H9 (cell line): ENCODE data around the gene KRTAP5-4. TPM values are rescaled to one million over a fixed set of nuclear protein-coding genes. Genes with fewer than 3 reads are reported as not detected.

Source experiments
- DNase-seq: peaks from one replicate; pipeline ENCODE4 v3.0.0-alpha.2; 2017
- H2AFZ ChIP-seq: one replicate; pipeline ENCODE4 v1.6.1; 2013; ENCODE audit warnings: mild to moderate bottlenecking, low read length, control low read depth, moderate library complexity
- H2AK5ac ChIP-seq: 2 replicates; pipeline ENCODE4 v1.6.1; 2013; ENCODE audit warnings: low read length, control low read depth, mixed read lengths; ENCODE audit not compliant: insufficient read length
- H2BK120ac ChIP-seq: one replicate; pipeline ENCODE4 v1.6.1; 2013; ENCODE audit warnings: low read depth, mild to moderate bottlenecking, low read length, control low read depth, inconsistent platforms; ENCODE audit not compliant: poor library complexity, severe bottlenecking
- H2BK12ac ChIP-seq: 2 replicates; pipeline ENCODE4 v1.6.1; 2013; ENCODE audit warnings: low read length, control low read depth, mixed read lengths, low read depth; ENCODE audit not compliant: insufficient read length
- H2BK15ac ChIP-seq: 2 replicates; pipeline ENCODE4 v1.6.1; 2013; ENCODE audit warnings: low read depth, low read length, control low read depth
- H2BK20ac ChIP-seq: one replicate; pipeline ENCODE4 v1.6.1; 2013; ENCODE audit warnings: low read depth, mild to moderate bottlenecking, low read length, control low read depth, inconsistent platforms; ENCODE audit not compliant: poor library complexity, severe bottlenecking
- H2BK5ac ChIP-seq: 2 replicates; pipeline ENCODE4 v1.6.1; 2013; ENCODE audit warnings: low read length, control low read depth, mixed read lengths; ENCODE audit not compliant: insufficient read length
- H3K14ac ChIP-seq: 2 replicates; pipeline ENCODE4 v1.6.1; 2013; ENCODE audit warnings: low read length, control low read depth; ENCODE audit not compliant: insufficient read depth
- H3K18ac ChIP-seq: 2 replicates; pipeline ENCODE4 v1.6.1; 2013; ENCODE audit warnings: low read depth, mild to moderate bottlenecking, mixed read lengths, low read length, control low read depth; ENCODE audit not compliant: insufficient read length
- H3K23ac ChIP-seq: 2 replicates; pipeline ENCODE4 v1.6.1; 2013; ENCODE audit warnings: low read length, control low read depth, mixed read lengths, low read depth; ENCODE audit not compliant: insufficient read length
- H3K23me2 ChIP-seq: 2 replicates; pipeline ENCODE4 v1.6.1; 2013; ENCODE audit warnings: low read depth, mild to moderate bottlenecking, mixed read lengths, low read length, control low read depth; ENCODE audit not compliant: insufficient read length, poor library complexity, severe bottlenecking
- H3K27ac ChIP-seq: 2 replicates; pipeline ENCODE4 v1.5.1; 2013; ENCODE audit warnings: low read length, control low read depth, mixed read lengths, low read depth; ENCODE audit not compliant: insufficient read length
- H3K27me3 ChIP-seq: 2 replicates; pipeline ENCODE4 v1.6.1; 2013; ENCODE audit warnings: low read length, control low read depth, inconsistent platforms; ENCODE audit not compliant: insufficient read depth
- H3K4ac ChIP-seq: 2 replicates; pipeline ENCODE4 v1.6.1; 2013; ENCODE audit warnings: low read depth, mild to moderate bottlenecking, control low read depth, inconsistent platforms, low read length, moderate library complexity
- H3K4me1 ChIP-seq: 2 replicates; pipeline ENCODE4 v1.6.1; 2013; ENCODE audit warnings: low read length, control low read depth, inconsistent platforms; ENCODE audit not compliant: insufficient read depth
- H3K4me2 ChIP-seq: 2 replicates; pipeline ENCODE4 v1.6.1; 2013; ENCODE audit warnings: low read length, control low read depth, mixed read lengths; ENCODE audit not compliant: insufficient read length, insufficient read depth
- H3K56ac ChIP-seq: 2 replicates; pipeline ENCODE4 v1.6.1; 2013; ENCODE audit warnings: low read depth, mild to moderate bottlenecking, mixed read lengths, low read length, control low read depth; ENCODE audit not compliant: insufficient read length
- H3K79me1 ChIP-seq: 2 replicates; pipeline ENCODE4 v1.6.1; 2013; ENCODE audit warnings: low read depth, mild to moderate bottlenecking, moderate library complexity, low read length, control low read depth, inconsistent platforms; ENCODE audit not compliant: insufficient read depth, poor library complexity, severe bottlenecking
- H3K79me2 ChIP-seq: 2 replicates; pipeline ENCODE4 v1.6.1; 2013; ENCODE audit warnings: low read length, control low read depth, inconsistent platforms; ENCODE audit not compliant: insufficient read depth
- H3K9ac ChIP-seq: 2 replicates; pipeline ENCODE4 v1.6.1; 2013; ENCODE audit warnings: low read length, control low read depth, mixed read lengths; ENCODE audit not compliant: insufficient read length; ENCODE audit errors: extremely low read depth
- H3K9me3 ChIP-seq: one replicate; pipeline ENCODE4 v1.6.1; 2013; ENCODE audit warnings: low read depth, low read length, inconsistent platforms; ENCODE audit not compliant: control insufficient read depth
- H3T11ph ChIP-seq: one replicate; pipeline ENCODE4 v1.6.1; 2013; ENCODE audit warnings: mild to moderate bottlenecking, low read length, control low read depth, inconsistent platforms
- H4K20me1 ChIP-seq: one replicate; pipeline ENCODE4 v1.6.1; 2013; ENCODE audit not compliant: control insufficient read depth, insufficient read length, insufficient read depth
- H4K5ac ChIP-seq: 2 replicates; pipeline ENCODE4 v1.6.1; 2013; ENCODE audit warnings: low read depth, mild to moderate bottlenecking, mixed read lengths, low read length, control low read depth; ENCODE audit not compliant: insufficient read length
- H4K8ac ChIP-seq: replicated peaks from 2 replicates; pipeline ENCODE4 v1.6.1; 2013; ENCODE audit warnings: low read length, control low read depth, mixed read lengths, low read depth; ENCODE audit not compliant: insufficient read length
- H4K91ac ChIP-seq: 2 replicates; pipeline ENCODE4 v1.6.1; 2013; ENCODE audit warnings: low read depth, mild to moderate bottlenecking, moderate library complexity, mixed read lengths, low read length, control low read depth; ENCODE audit not compliant: insufficient read length
- H3K27ac Mint-ChIP-seq, 3 experiments: 2 replicates in 2 of 3; 3 replicates in 1 of 3; pipeline ENCODE4 v1.8.0; 2020 to 2021; ENCODE audit warnings: mixed read lengths in 3 of 3, mild to moderate bottlenecking in 1 of 3, moderate library complexity in 1 of 3
- H3K27me3 Mint-ChIP-seq: 2 replicates; pipeline ENCODE4 v1.8.0; 2021; ENCODE audit warnings: low read depth, mild to moderate bottlenecking, moderate library complexity, mixed read lengths
- H3K36me3 Mint-ChIP-seq, 3 experiments: 2 replicates in 2 of 3; 3 replicates in 1 of 3; pipeline ENCODE4 v1.8.0; 2020 to 2021; ENCODE audit warnings: low read depth in 3 of 3, mixed read lengths in 3 of 3; ENCODE audit not compliant: insufficient read depth in 1 of 3
- H3K4me1 Mint-ChIP-seq, 2 experiments: 2 replicates each; pipeline ENCODE4 v1.8.0; 2020; ENCODE audit warnings: mixed read lengths in 2 of 2
- H3K4me3 Mint-ChIP-seq, 2 experiments: 2 replicates in 1 of 2; 3 replicates in 1 of 2; pipeline ENCODE4 v1.8.0; 2020 to 2021; ENCODE audit warnings: mild to moderate bottlenecking in 2 of 2, mixed read lengths in 2 of 2, moderate library complexity in 1 of 2
- H3K9me3 Mint-ChIP-seq, 2 experiments: 2 replicates in 1 of 2; 3 replicates in 1 of 2; pipeline ENCODE4 v1.8.0; 2020; ENCODE audit warnings: mild to moderate bottlenecking in 2 of 2, mixed read lengths in 2 of 2, moderate library complexity in 1 of 2
- WGBS: extraction: QIAGEN DNeasy Blood & Tissue Kit; methylation state at CpG from one replicate; pipeline ENCODE4 v1.1.7; 2013; ENCODE audit warnings: missing lambda C conversion rate, low lambda C conversion rate, mixed read lengths; ENCODE audit not compliant: insufficient read length; ENCODE audit errors: extremely low coverage; 5-methylcytosine and 5-hydroxymethylcytosine counted together
- total RNA-seq: library from RNA; stranded (reverse); gene quantifications from 2 replicates; pipeline ENCODE4 v1.2.1, GENCODE V29; 2021
- TF ChIP-seq, protein P1 (sequence below): fragments of 200-600 bp; sonication (generic); conservative IDR thresholded peaks from 3 replicates; pipeline ENCODE4 v1.8.0; 2021; ENCODE audit warnings: antibody characterized with exemption, mild to moderate bottlenecking

Gene KRTAP5-4
- total RNA-seq, 1 experiment from 2014 or later, result not detected

DNA sequence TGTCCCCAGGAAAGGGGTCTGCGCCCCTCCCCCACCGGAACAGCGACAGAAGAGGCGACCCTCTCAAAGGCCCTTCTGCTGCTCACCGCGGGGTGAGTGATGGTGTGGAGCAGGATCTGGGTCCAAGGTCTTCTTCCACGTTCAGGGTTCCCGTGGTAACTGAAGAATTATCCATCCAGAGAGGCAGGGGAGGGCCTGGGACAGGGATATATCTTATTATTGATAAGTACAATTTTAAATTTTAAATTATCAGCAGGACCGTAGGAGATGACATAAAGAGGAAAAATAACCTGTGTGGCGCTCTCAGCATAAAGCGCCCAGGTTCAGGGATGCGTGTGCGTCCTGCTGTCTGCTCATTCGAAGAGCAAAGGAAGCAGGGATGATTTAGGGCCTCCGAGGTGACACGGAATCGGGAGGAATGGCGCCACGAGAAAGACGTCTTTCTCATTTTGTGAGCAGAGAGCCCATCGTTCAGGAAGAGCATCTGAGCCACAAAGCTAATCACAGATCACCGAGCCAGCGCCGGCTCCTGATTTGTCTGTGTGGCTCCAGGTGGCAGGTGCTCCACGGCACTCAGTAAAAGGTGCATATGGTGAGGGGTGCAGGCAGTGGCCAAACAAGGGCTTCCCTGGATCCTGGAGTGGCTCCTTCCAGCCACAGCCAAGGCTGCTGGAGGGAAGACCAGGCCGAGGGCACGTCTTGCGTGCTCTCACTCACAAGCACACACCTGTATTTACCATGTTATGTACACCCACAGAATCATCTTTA is 26.9 kb upstream of the KRTAP5-4 start:
- no peak overlapping the region for H4K91ac ChIP-seq
- no peak overlapping the region for H3K27ac Mint-ChIP-seq
- no peaks in the 10 kb centered on the region for H3K9me3 ChIP-seq
- no peak overlapping the region for H2BK20ac ChIP-seq
- H3K4me1 Mint-ChIP-seq, result peaks cover 0 to 6% of the 10 kb centered on the region in 2 experiments; a peak in 2 of 4 replicates
- H3K79me1 ChIP-seq, result no peaks in the 10 kb centered on the region
- H4K8ac ChIP-seq, result no peak overlapping the region
- no peak for DNase-seq
- H2AK5ac ChIP-seq, result no peak overlapping the region
- H3K14ac ChIP-seq, result no peak overlapping the region
- no peak overlapping the region for H2BK5ac ChIP-seq
- no peak overlapping the region for H3K27ac ChIP-seq
- no peak overlapping the region for H3K4ac ChIP-seq
- H2BK12ac ChIP-seq, result no peak overlapping the region
- H4K5ac ChIP-seq, result no peak overlapping the region
- TF ChIP-seq, protein P1, sequence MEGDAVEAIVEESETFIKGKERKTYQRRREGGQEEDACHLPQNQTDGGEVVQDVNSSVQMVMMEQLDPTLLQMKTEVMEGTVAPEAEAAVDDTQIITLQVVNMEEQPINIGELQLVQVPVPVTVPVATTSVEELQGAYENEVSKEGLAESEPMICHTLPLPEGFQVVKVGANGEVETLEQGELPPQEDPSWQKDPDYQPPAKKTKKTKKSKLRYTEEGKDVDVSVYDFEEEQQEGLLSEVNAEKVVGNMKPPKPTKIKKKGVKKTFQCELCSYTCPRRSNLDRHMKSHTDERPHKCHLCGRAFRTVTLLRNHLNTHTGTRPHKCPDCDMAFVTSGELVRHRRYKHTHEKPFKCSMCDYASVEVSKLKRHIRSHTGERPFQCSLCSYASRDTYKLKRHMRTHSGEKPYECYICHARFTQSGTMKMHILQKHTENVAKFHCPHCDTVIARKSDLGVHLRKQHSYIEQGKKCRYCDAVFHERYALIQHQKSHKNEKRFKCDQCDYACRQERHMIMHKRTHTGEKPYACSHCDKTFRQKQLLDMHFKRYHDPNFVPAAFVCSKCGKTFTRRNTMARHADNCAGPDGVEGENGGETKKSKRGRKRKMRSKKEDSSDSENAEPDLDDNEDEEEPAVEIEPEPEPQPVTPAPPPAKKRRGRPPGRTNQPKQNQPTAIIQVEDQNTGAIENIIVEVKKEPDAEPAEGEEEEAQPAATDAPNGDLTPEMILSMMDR, result no peak
- no CpG with 5 or more reads among the region's 28 CpGs for WGBS
- H3K9ac ChIP-seq, result no peak overlapping the region
- H3K36me3 Mint-ChIP-seq, result no peaks in the 10 kb centered on the region
- H2BK15ac ChIP-seq, result no peak overlapping the region
- H3K4me2 ChIP-seq, result no peak overlapping the region
- peaks cover 0 to 4% of the 10 kb centered on the region in 2 experiments; a peak in 1 of 5 replicates for H3K9me3 Mint-ChIP-seq
- no peaks in the 10 kb centered on the region for H3K79me2 ChIP-seq
- no peak overlapping the region for H3K4me3 Mint-ChIP-seq
- no peaks in the 10 kb centered on the region for H3K4me1 ChIP-seq
- H2AFZ ChIP-seq, result no peak overlapping the region
- H2BK120ac ChIP-seq, result no peak overlapping the region
- no peak overlapping the region for H3K23ac ChIP-seq
- no peaks in the 10 kb centered on the region; the same call in 1 of the 2 replicates for H3K27me3 ChIP-seq
- no peaks in the 10 kb centered on the region for H4K20me1 ChIP-seq
- H3K23me2 ChIP-seq, result no peaks in the 10 kb centered on the region
- H3T11ph ChIP-seq, result no peak overlapping the region
- H3K18ac ChIP-seq, result no peak overlapping the region
- H3K27me3 Mint-ChIP-seq, result peaks cover 50% of the 10 kb centered on the region
- no peak overlapping the region for H3K56ac ChIP-seq
